ENCODE data around the gene ZMAT5. TPM values are rescaled to one million over a fixed set of nuclear protein-coding genes. Genes with fewer than 3 reads are reported as not detected.

Gene ZMAT5
- total RNA-seq, 1 experiment from 2014 or later = 21.0 TPM

- Mint-ChIP-seq H3K9me3 (ENCODE audit: low read depth, unreplicated experiment) (no peaks in the 10 kb centered on the region), H3K27ac (ENCODE audit: unreplicated experiment) (no peak overlapping the region), H3K36me3 (ENCODE audit: insufficient read depth, unreplicated experiment) (peaks cover 4% of the 10 kb centered on the region), H3K4me3 (ENCODE audit: low read depth, unreplicated experiment) (no peak overlapping the region), H3K4me1 (ENCODE audit: low read depth, unreplicated experiment) (peaks cover 10% of the 10 kb centered on the region), H3K27me3 (ENCODE audit: unreplicated experiment) (peaks cover 54% of the 10 kb centered on the region)
- BruUV-seq (replicated peaks) = no TSS peak
- CTCF ChIA-PET = no interaction called here
- no peak for DNase-seq
- intact Hi-C loops (cut with micrococcal nuclease; ENCODE audit: unreplicated experiment) = no loop called here
- no peak for TF ChIP-seq CTCF (IDR thresholded peaks at IDR 0.05; ENCODE audit: unreplicated experiment)
Observed at GRCh38 chr22:29706486-29706885, 60.3 kb downstream of the ZMAT5 start.

- DNase-seq = no peak
- Mint-ChIP-seq H3K4me1 (ENCODE audit: low read depth, unreplicated experiment) (peaks cover 14% of the 10 kb centered on the region), H3K27ac (ENCODE audit: unreplicated experiment) (no peak overlapping the region), H3K4me3 (ENCODE audit: low read depth, unreplicated experiment) (no peak overlapping the region), H3K27me3 (ENCODE audit: unreplicated experiment) (peaks cover 46% of the 10 kb centered on the region), H3K9me3 (ENCODE audit: low read depth, unreplicated experiment) (no peaks in the 10 kb centered on the region), H3K36me3 (ENCODE audit: insufficient read depth, unreplicated experiment) (peaks cover 4% of the 10 kb centered on the region)
- intact Hi-C loops (cut with micrococcal nuclease; ENCODE audit: unreplicated experiment) = no loop called here
- BruUV-seq (replicated peaks) = no TSS peak
- TF ChIP-seq CTCF (IDR thresholded peaks at IDR 0.05; ENCODE audit: unreplicated experiment) = no peak
- CTCF ChIA-PET = interaction anchor here (1.5 kb wide), 1 partner anchor 300 kb away, joined by 3 read pairs; no protein-coding TSS in a partner anchor
Observed at GRCh38 chr22:29705651-29706050, 61.2 kb downstream of the ZMAT5 start.

GRCh38 chr22:29704528-29705285 lies 62.1 kb downstream of the ZMAT5 start:
- no peak overlapping the region for H3K27ac Mint-ChIP-seq (ENCODE audit: unreplicated experiment)
- DNase-seq = peak; percentile 42
- CTCF ChIA-PET = interaction anchor here (1.5 kb wide), 1 partner anchor 301 kb away, joined by 3 read pairs; no protein-coding TSS in a partner anchor
- peaks cover 36% of the 10 kb centered on the region for H3K27me3 Mint-ChIP-seq (ENCODE audit: unreplicated experiment)
- peaks cover 4% of the 10 kb centered on the region for H3K36me3 Mint-ChIP-seq (ENCODE audit: insufficient read depth, unreplicated experiment)
- intact Hi-C loops (cut with micrococcal nuclease; ENCODE audit: unreplicated experiment) = loop anchor here (5.0 kb wide), 2 partner anchors 63 to 303 kb away; partner anchors contain the start of genes UQCR10 and ZMAT5
- no TSS peak for BruUV-seq (replicated peaks)
- H3K4me3 Mint-ChIP-seq (ENCODE audit: low read depth, unreplicated experiment) = no peak overlapping the region
- no peak for TF ChIP-seq CTCF (IDR thresholded peaks at IDR 0.05; ENCODE audit: unreplicated experiment)
- peaks cover 14% of the 10 kb centered on the region for H3K4me1 Mint-ChIP-seq (ENCODE audit: low read depth, unreplicated experiment)
- H3K9me3 Mint-ChIP-seq (ENCODE audit: low read depth, unreplicated experiment) = no peaks in the 10 kb centered on the region

GRCh38 chr22:29703569-29704195 lies 63.1 kb downstream of the ZMAT5 start:
- no peak for DNase-seq
- intact Hi-C loops (cut with micrococcal nuclease; ENCODE audit: unreplicated experiment) = loop anchor here (5.0 kb wide), 2 partner anchors 64 to 304 kb away; partner anchors contain the start of genes UQCR10 and ZMAT5
- no peaks in the 10 kb centered on the region for H3K9me3 Mint-ChIP-seq (ENCODE audit: low read depth, unreplicated experiment)
- H3K4me1 Mint-ChIP-seq (ENCODE audit: low read depth, unreplicated experiment) = peaks cover 14% of the 10 kb centered on the region
- BruUV-seq (replicated peaks) = no TSS peak
- H3K36me3 Mint-ChIP-seq (ENCODE audit: insufficient read depth, unreplicated experiment) = peaks cover 7% of the 10 kb centered on the region
- CTCF ChIA-PET = interaction anchor here (0.6 kb wide), 1 partner anchor 1235 kb away, joined by 3 read pairs; no protein-coding TSS in a partner anchor
- H3K27me3 Mint-ChIP-seq (ENCODE audit: unreplicated experiment) = peaks cover 26% of the 10 kb centered on the region
- no peak for TF ChIP-seq CTCF (IDR thresholded peaks at IDR 0.05; ENCODE audit: unreplicated experiment)
- H3K4me3 Mint-ChIP-seq (ENCODE audit: low read depth, unreplicated experiment) = no peak overlapping the region
- H3K27ac Mint-ChIP-seq (ENCODE audit: unreplicated experiment) = no peak overlapping the region

Measured in Calu3 (cell line).